ENCODE measurements around the gene NPM1. TPM values are rescaled to one million over a fixed set of nuclear protein-coding genes. Genes with fewer than 3 reads are reported as not detected.

The NPM1 gene
- total and polyA plus RNA-seq, 2 of the 13 experiments (the other 11 are each of a cell fraction or from before 2014, with no cell fraction given) = 2,047 to 3,353 TPM

DNA sequence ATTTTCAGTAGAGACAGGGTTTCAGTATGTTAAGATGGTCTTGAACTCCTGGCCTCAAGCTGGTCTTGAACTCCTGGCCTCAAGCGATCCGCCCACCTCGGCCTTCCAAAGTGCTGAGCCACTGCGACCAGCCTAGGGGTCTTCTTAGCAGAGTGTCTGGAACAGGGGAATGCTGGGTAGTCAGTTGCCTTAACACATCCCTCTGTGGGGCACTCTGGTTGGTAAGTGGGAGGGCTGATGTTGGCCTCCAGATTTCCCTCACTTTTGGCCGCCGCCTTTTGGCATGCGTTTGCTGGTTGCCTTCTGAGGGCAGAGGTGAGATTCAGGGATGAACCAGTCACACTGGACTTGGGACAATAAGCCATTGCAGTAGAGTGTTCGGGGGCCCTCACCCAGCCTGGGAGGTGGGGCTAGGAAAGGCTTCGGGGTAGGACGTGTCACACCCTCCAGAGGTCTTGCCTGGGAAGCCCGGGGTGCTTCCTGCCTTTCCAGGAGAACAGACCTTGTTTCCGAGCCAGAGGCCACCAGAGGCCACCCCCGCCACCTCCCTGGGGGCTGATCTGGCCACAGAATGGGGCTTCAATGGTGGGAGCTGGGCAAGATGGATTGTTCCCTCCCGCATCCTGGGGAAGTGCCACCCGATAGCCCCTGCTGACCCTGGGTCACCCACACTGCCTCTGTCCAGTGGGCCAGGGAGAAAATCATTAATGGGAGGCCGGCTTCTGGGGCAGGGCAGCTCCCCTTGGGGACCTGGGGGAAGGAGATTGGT is 45.1 kb downstream of the NPM1 start (continued):
- TF ChIP-seq HOXA3 (CRISPR knock-in tag; IDR thresholded peaks at IDR 0.05) (no peak), TAF1 (CRISPR knock-in tag; IDR thresholded peaks at IDR 0.05) (no peak), ZBTB14 (CRISPR knock-in tag; IDR thresholded peaks at IDR 0.05) (no peak)
- TF ChIP-seq, protein P1, sequence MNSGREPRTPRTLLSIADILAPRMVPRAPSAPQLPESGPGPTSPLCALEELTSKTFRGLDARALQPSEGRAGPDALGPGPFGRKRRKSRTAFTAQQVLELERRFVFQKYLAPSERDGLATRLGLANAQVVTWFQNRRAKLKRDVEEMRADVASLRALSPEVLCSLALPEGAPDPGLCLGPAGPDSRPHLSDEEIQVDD (CRISPR knock-in tag; IDR thresholded peaks at IDR 0.05; ENCODE audit: borderline replicate concordance) = no peak

GRCh38 chr5:171433352-171433698 is 45.7 kb downstream of the NPM1 start:
- H4K20me1 ChIP-seq (ENCODE audit: insufficient read depth, low read length) = no peaks in the 10 kb centered on the region
- no peak overlapping the region for H3K27ac ChIP-seq (ENCODE audit: extremely low read length, insufficient read depth, low read length)
- no TSS peak for BruUV-seq (replicated peaks)
- H3K36me3 ChIP-seq (replicated peaks in 1 of 2; ENCODE audit: control insufficient read depth in 1 of 2, insufficient read depth in 2 of 2, low read length in 2 of 2) = no peaks in the 10 kb centered on the region
- ChIA-PET POLR2A (no interaction called here), CTCF (ENCODE audit: low intra/inter-chr PET ratio, low total read pairs) (no interaction called here)
- H3K4me1 ChIP-seq (ENCODE audit: insufficient read depth, low read length) = peaks cover 27% of the 10 kb centered on the region
- no peaks in the 10 kb centered on the region for H3K9me3 ChIP-seq (ENCODE audit: low read length)
- no peak overlapping the region for H3K9ac ChIP-seq (ENCODE audit: insufficient read depth, low read depth, low read length)
- H3K27me3 ChIP-seq (ENCODE audit: control insufficient read depth in 1 of 2, insufficient read depth in 2 of 2, low read length in 2 of 2) = no peaks in the 10 kb centered on the region
- FAIRE-seq = no peak
- intact Hi-C loops (cut with micrococcal nuclease; ENCODE audit: unreplicated experiment) (no loop called here), in situ Hi-C loops (cut with HindIII; ENCODE audit: extremely low pct_ligation_motif_present, low pct_unique_long_range_greater_than_20kb) (no loop called here)
- WGBS (ENCODE audit: low lambda C conversion rate) = 18% methylated on average over 3 of the region's 6 CpGs
- DNase-seq (ENCODE audit: low spot score) = no peak
- peak overlapping the region; percentile 7; the same call in 1 of the 2 replicates for H3K4me2 ChIP-seq (ENCODE audit: low read depth, low read length)
- H3K4me3 ChIP-seq (replicated peaks in 1 of 3; ENCODE audit: insufficient read depth in 1 of 3, low read depth in 2 of 3, low read length in 3 of 3) = no peak overlapping the region
- ATAC-seq = peak; percentile 9; the same call in 2 of the 3 replicates
- no peak overlapping the region for H2AFZ ChIP-seq (ENCODE audit: low read length)
- H3K79me2 ChIP-seq (ENCODE audit: insufficient read depth, low read length) = no peaks in the 10 kb centered on the region
- no peak for TF ChIP-seq ZNF768 (CRISPR knock-in tag; IDR thresholded peaks at IDR 0.05)
- TF ChIP-seq ZNF563 (CRISPR knock-in tag; IDR thresholded peaks at IDR 0.05) = no peak
- TF ChIP-seq RFXANK (CRISPR knock-in tag; IDR thresholded peaks at IDR 0.05) = no peak
- TF ChIP-seq NR2F1 (CRISPR knock-in tag; IDR thresholded peaks at IDR 0.05) = 0 out of 4 replicates have a peak, but pooled peaks of 1 of the 2 experiments have one; percentile 13
- TF ChIP-seq NR2C2 (CRISPR knock-in tag; IDR thresholded peaks at IDR 0.05; ENCODE audit: borderline replicate concordance) = peak; percentile 75
- no peak for TF ChIP-seq PTBP1 (IDR thresholded peaks at IDR 0.05; ENCODE audit: low read depth, low read length, poor library complexity, severe bottlenecking)
- TF ChIP-seq NR2F6 (IDR thresholded peaks at IDR 0.05) = peak; percentile 44; the same call in 1 of the 2 replicates
- TF ChIP-seq NR2F6 (CRISPR knock-in tag; IDR thresholded peaks at IDR 0.05) = peak; percentile 37; the same call in 1 of the 2 replicates
- TF ChIP-seq ETV5 (CRISPR knock-in tag; IDR thresholded peaks at IDR 0.05; ENCODE audit: borderline replicate concordance) = peak; percentile 15; the same call in 1 of the 2 replicates
- TF ChIP-seq, protein P2, sequence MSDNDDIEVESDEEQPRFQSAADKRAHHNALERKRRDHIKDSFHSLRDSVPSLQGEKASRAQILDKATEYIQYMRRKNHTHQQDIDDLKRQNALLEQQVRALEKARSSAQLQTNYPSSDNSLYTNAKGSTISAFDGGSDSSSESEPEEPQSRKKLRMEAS (IDR thresholded peaks at IDR 0.05) = no peak
- peak; percentile 56 for TF ChIP-seq BCL6 (CRISPR knock-in tag; IDR thresholded peaks at IDR 0.05)
- no peak for TF ChIP-seq CBX5 (CRISPR knock-in tag; IDR thresholded peaks at IDR 0.05; ENCODE audit: borderline replicate concordance)
- TF ChIP-seq ZNF781 (CRISPR knock-in tag; IDR thresholded peaks at IDR 0.05; ENCODE audit: borderline replicate concordance, not compliant biosample characterization) = no peak
- TF ChIP-seq, protein P3, sequence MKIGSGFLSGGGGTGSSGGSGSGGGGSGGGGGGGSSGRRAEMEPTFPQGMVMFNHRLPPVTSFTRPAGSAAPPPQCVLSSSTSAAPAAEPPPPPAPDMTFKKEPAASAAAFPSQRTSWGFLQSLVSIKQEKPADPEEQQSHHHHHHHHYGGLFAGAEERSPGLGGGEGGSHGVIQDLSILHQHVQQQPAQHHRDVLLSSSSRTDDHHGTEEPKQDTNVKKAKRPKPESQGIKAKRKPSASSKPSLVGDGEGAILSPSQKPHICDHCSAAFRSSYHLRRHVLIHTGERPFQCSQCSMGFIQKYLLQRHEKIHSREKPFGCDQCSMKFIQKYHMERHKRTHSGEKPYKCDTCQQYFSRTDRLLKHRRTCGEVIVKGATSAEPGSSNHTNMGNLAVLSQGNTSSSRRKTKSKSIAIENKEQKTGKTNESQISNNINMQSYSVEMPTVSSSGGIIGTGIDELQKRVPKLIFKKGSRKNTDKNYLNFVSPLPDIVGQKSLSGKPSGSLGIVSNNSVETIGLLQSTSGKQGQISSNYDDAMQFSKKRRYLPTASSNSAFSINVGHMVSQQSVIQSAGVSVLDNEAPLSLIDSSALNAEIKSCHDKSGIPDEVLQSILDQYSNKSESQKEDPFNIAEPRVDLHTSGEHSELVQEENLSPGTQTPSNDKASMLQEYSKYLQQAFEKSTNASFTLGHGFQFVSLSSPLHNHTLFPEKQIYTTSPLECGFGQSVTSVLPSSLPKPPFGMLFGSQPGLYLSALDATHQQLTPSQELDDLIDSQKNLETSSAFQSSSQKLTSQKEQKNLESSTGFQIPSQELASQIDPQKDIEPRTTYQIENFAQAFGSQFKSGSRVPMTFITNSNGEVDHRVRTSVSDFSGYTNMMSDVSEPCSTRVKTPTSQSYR (CRISPR knock-in tag; IDR thresholded peaks at IDR 0.05; ENCODE audit: borderline replicate concordance) = 0 out of 2 replicates have a peak, but pooled peaks have one; percentile 27

Measured in HepG2 (cell line).